Panc1 (cell line): Measurements from ENCODE around the gene CYB5R3. TPM values are rescaled to one million over a fixed set of nuclear protein-coding genes. Genes with fewer than 3 reads are reported as not detected.

ENCODE experiments used
- ATAC-seq: fragments of 200-7000 bp; cut with Tn5 transposase; 2 replicates; pipeline ENCODE4 v1.9.1; 2020; ENCODE audit warnings: mild to moderate bottlenecking, moderate library complexity
- BruUV-seq: library from RNA; stranded (reverse); fragments of 400-500 nt; replicated peaks from 2 replicates; lab custom pipeline; 2021; lab: Mats Ljungman, UMichigan
- CTCF ChIA-PET: fragments of 300-600 bp; sonication (Branson Sonifier 250); formaldehyde crosslinking; loops from one replicate; lab custom pipeline; 2022; ENCODE audit warnings: antibody characterized with exemption; lab: Charles Lee
- POLR2A ChIA-PET: fragments of 300-600 bp; sonication (Branson Sonifier 250); formaldehyde crosslinking; loops from one replicate; lab custom pipeline; 2022; ENCODE audit warnings: antibody characterized with exemption; lab: Charles Lee
- DNase-seq: peaks from one replicate; pipeline ENCODE4 v3.0.0-alpha.2; 2010; ENCODE audit warnings: low read depth, low spot score
- H3K27ac ChIP-seq: 2 replicates; pipeline ENCODE4 v1.5.1; 2011; ENCODE audit warnings: mild to moderate bottlenecking, low read length, inconsistent platforms
- H3K27me3 ChIP-seq: fragments of 200-500 bp; sonication (Bioruptor generic); 2 replicates; pipeline ENCODE4 v1.6.0; 2014; ENCODE audit warnings: low read length, inconsistent platforms; ENCODE audit not compliant: control insufficient read depth, insufficient read depth
- H3K36me3 ChIP-seq: fragments of 200-500 bp; sonication (Bioruptor generic); 2 replicates; pipeline ENCODE4 v1.5.1; 2014; ENCODE audit warnings: inconsistent platforms, mild to moderate bottlenecking, low read length, moderate library complexity; ENCODE audit not compliant: control insufficient read depth, insufficient read depth
- H3K4me1 ChIP-seq: 2 replicates; pipeline ENCODE4 v1.5.1; 2011; ENCODE audit warnings: inconsistent platforms, mild to moderate bottlenecking, low read length, moderate library complexity; ENCODE audit not compliant: control insufficient read depth, insufficient read depth
- H3K4me3 ChIP-seq, 2 experiments: 2 replicates each; pipeline ENCODE4 v1.5.1; 2011 to 2012; ENCODE audit warnings: low read depth in 2 of 2, low read length in 2 of 2, mild to moderate bottlenecking in 2 of 2, inconsistent platforms in 1 of 2, moderate library complexity in 1 of 2
- H3K9me3 ChIP-seq: fragments of 200-500 bp; sonication (Bioruptor generic); 2 replicates; pipeline ENCODE4 v1.5.1; 2014; ENCODE audit warnings: low read depth, mild to moderate bottlenecking, inconsistent platforms, low read length, moderate library complexity; ENCODE audit not compliant: control insufficient read depth, insufficient read depth
- POLR2AphosphoS5 ChIP-seq: IDR thresholded peaks from 2 replicates; pipeline ENCODE4 v1.6.1; 2012; ENCODE audit warnings: mild to moderate bottlenecking, low read depth, low read length, moderate library complexity
- SIN3A ChIP-seq: IDR thresholded peaks from 2 replicates; pipeline ENCODE4 v1.6.1; 2012; ENCODE audit warnings: low read depth, mild to moderate bottlenecking, low read length, moderate library complexity, borderline replicate concordance; ENCODE audit not compliant: insufficient read depth
- TCF7L2 ChIP-seq: IDR thresholded peaks from 2 replicates; pipeline ENCODE4 v1.6.1; 2011; ENCODE audit warnings: mild to moderate bottlenecking, low read depth, low read length, inconsistent platforms
- in situ Hi-C: cut with HindIII; loops from 2 replicates; pipeline ENCODE4 v1.10.0; 2016; ENCODE audit warnings: low sequenced_read_pairs, low pct_unique_long_range_greater_than_20kb
- intact Hi-C: fragments of 100-400 bp; cut with micrococcal nuclease; formaldehyde crosslinking; loops from one replicate; pipeline ENCODE4 v1.10.0; 2022; ENCODE audit not compliant: unreplicated experiment
- total RNA-seq: library from RNA; stranded (reverse); gene quantifications from one replicate; pipeline ENCODE4 v1.2.1, GENCODE V29; 2021; ENCODE audit not compliant: unreplicated experiment
- TF ChIP-seq, protein P1 (sequence below): fragments of 450-650 bp; IDR thresholded peaks from 2 replicates; pipeline ENCODE4 v1.5.1; 2017; ENCODE audit warnings: mild to moderate bottlenecking
- TF ChIP-seq, protein P2 (sequence below), 2 experiments: IDR thresholded peaks; 2 replicates each; pipeline ENCODE4 v1.6.1; 2011 to 2012; ENCODE audit warnings: low read depth in 2 of 2, control low read depth in 1 of 2, low read length in 1 of 2, mild to moderate bottlenecking in 1 of 2, moderate library complexity in 1 of 2; ENCODE audit not compliant: insufficient read depth in 1 of 2

Gene CYB5R3
- total RNA-seq, 1 experiment from 2014 or later, result 102 TPM

DNA sequence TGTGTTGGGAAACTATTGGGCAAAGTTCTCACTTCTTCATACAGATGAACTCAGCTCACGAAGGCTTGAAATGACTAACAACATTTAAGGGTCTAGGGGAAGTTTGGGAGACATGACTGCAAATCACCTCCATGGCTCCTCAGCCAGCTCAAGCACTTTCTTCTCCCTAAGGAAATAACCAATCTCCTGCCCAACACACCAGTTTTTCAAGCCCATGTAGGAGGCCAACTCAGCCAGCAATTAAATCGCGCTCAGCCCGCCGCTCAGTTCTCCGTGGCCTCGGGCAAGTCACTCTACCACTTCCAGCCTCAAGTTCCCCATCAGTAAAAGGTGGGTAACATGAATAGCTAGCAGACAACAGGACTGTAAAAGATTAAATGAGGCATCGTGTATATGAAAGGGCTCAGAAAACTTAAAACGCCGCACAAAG lies 35.3 kb downstream of the CYB5R3 start:
- CTCF ChIA-PET, result interaction anchor here (0.5 kb wide), 1 partner anchor 16 kb away, joined by 4 read pairs; no protein-coding TSS in a partner anchor
- ATAC-seq, result no peak
- no peaks in the 10 kb centered on the region; the same call in 1 of the 2 replicates for H3K36me3 ChIP-seq
- H3K27ac ChIP-seq, result peak overlapping the region; percentile 99
- TF ChIP-seq, protein P1, sequence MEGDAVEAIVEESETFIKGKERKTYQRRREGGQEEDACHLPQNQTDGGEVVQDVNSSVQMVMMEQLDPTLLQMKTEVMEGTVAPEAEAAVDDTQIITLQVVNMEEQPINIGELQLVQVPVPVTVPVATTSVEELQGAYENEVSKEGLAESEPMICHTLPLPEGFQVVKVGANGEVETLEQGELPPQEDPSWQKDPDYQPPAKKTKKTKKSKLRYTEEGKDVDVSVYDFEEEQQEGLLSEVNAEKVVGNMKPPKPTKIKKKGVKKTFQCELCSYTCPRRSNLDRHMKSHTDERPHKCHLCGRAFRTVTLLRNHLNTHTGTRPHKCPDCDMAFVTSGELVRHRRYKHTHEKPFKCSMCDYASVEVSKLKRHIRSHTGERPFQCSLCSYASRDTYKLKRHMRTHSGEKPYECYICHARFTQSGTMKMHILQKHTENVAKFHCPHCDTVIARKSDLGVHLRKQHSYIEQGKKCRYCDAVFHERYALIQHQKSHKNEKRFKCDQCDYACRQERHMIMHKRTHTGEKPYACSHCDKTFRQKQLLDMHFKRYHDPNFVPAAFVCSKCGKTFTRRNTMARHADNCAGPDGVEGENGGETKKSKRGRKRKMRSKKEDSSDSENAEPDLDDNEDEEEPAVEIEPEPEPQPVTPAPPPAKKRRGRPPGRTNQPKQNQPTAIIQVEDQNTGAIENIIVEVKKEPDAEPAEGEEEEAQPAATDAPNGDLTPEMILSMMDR, result no peak
- no peak for DNase-seq
- intact Hi-C loops, result no loop called here
- peak overlapping the region; percentile 85 to 88 for H3K4me3 ChIP-seq
- peaks cover 40% of the 10 kb centered on the region for H3K4me1 ChIP-seq
- H3K27me3 ChIP-seq, result no peaks in the 10 kb centered on the region
- H3K9me3 ChIP-seq, result no peaks in the 10 kb centered on the region
- in situ Hi-C loops, result no loop called here
- BruUV-seq, result TSS peak; percentile 68
- POLR2A ChIA-PET, result no interaction called here

DNA sequence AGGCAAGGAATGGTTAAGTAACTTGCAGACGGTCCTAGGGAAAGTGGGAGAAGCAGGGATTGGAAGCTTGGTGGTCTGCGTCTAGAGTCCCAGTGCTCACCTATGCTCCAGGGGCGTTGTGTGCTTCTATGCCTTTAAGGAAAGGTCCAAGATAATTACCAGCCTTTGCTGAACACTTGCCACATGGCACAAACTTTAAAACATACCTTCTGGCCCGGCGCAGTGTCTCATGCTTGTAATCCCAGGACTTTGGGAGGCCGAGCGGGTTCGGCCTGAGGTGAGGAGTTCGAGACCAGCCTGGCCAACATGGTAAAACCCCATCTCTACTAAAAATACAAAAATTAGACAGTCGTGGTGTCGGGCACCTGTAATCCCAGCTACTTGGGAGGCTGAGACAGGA lies 36.9 kb downstream of the CYB5R3 start:
- DNase-seq (no peak), ATAC-seq (no peak)
- Histone ChIP-seq H3K27ac (no peak overlapping the region), H3K4me1 (peaks cover 40% of the 10 kb centered on the region), H3K4me3 (no peak overlapping the region), H3K36me3 (no peaks in the 10 kb centered on the region; the same call in 1 of the 2 replicates), H3K9me3 (no peaks in the 10 kb centered on the region), H3K27me3 (no peaks in the 10 kb centered on the region)
- intact Hi-C loops (no loop called here), in situ Hi-C loops (no loop called here)
- BruUV-seq, result no TSS peak
- POLR2A ChIA-PET, result no interaction called here
- TF ChIP-seq, protein P2, sequence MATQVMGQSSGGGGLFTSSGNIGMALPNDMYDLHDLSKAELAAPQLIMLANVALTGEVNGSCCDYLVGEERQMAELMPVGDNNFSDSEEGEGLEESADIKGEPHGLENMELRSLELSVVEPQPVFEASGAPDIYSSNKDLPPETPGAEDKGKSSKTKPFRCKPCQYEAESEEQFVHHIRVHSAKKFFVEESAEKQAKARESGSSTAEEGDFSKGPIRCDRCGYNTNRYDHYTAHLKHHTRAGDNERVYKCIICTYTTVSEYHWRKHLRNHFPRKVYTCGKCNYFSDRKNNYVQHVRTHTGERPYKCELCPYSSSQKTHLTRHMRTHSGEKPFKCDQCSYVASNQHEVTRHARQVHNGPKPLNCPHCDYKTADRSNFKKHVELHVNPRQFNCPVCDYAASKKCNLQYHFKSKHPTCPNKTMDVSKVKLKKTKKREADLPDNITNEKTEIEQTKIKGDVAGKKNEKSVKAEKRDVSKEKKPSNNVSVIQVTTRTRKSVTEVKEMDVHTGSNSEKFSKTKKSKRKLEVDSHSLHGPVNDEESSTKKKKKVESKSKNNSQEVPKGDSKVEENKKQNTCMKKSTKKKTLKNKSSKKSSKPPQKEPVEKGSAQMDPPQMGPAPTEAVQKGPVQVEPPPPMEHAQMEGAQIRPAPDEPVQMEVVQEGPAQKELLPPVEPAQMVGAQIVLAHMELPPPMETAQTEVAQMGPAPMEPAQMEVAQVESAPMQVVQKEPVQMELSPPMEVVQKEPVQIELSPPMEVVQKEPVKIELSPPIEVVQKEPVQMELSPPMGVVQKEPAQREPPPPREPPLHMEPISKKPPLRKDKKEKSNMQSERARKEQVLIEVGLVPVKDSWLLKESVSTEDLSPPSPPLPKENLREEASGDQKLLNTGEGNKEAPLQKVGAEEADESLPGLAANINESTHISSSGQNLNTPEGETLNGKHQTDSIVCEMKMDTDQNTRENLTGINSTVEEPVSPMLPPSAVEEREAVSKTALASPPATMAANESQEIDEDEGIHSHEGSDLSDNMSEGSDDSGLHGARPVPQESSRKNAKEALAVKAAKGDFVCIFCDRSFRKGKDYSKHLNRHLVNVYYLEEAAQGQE (IDR thresholded peaks at IDR 0.05; ENCODE audit: insufficient read depth in 1 of 2, low read depth in 2 of 2, low read length in 1 of 2), result no peak
- TF ChIP-seq SIN3A, result no peak
- TF ChIP-seq TCF7L2, result no peak
- TF ChIP-seq POLR2AphosphoS5, result no peak
- TF ChIP-seq, protein P1, result no peak
- CTCF ChIA-PET, result no interaction called here
